ENCODE results near the gene SSMEM1.
"Not testable (repeated sequence)": the region's sequence is repeated elsewhere in the genome, so short reads cannot be mapped to it uniquely, and the experiment has no call there.

SSMEM1 gene

GRCh38 chr7:130182990-130183389, 24.7 kb upstream of the SSMEM1 start:
- Histone ChIP-seq H3K9me2 (replicated peaks; ENCODE audit: low read depth, low read length) (no peaks in the 10 kb centered on the region), H3K9ac (ENCODE audit: low read depth, low read length, poor library complexity, severe bottlenecking) (no peak overlapping the region), H3K4me1 (ENCODE audit: insufficient read depth, low read length, poor library complexity, severe bottlenecking) (no peaks in the 10 kb centered on the region), H2AFZ (ENCODE audit: low read length) (no peak overlapping the region), H3K27me3 (ENCODE audit: insufficient read depth, low read length, poor library complexity, severe bottlenecking) (no peaks in the 10 kb centered on the region), H3K36me3 (ENCODE audit: insufficient read depth, low read length) (peaks cover 57% of the 10 kb centered on the region), H3K4me2 (ENCODE audit: low read depth, low read length, poor library complexity, severe bottlenecking) (no peak overlapping the region), H4K20me1 (ENCODE audit: insufficient read depth, low read length, poor library complexity, severe bottlenecking) (no peaks in the 10 kb centered on the region), H3K79me2 (ENCODE audit: insufficient read depth, low read length) (0 out of 2 replicates have a peak, but pooled peaks cover 4% of the 10 kb centered on the region), H3K9me3 (ENCODE audit: insufficient read depth, low read depth, low read length) (no peaks in the 10 kb centered on the region), H3F3A (ENCODE audit: low read depth) (no peaks in the 10 kb centered on the region), H3K4me3 (ENCODE audit: low read length, poor library complexity, severe bottlenecking) (no peak overlapping the region)
- TF ChIP-seq CTCF (conservative IDR thresholded peaks at IDR 0.05; ENCODE audit: low read length), result no peak
- TF ChIP-seq EZH2phosphoT487 (IDR thresholded peaks at IDR 0.05; ENCODE audit: borderline replicate concordance), result no peak

GRCh38 chr7:130184349-130184748, 23.3 kb upstream of the SSMEM1 start:
- not testable (repeated sequence) for H2AFZ ChIP-seq (ENCODE audit: low read length); H3K4me3 ChIP-seq (ENCODE audit: low read length, poor library complexity, severe bottlenecking); H3K9ac ChIP-seq (ENCODE audit: low read depth, low read length, poor library complexity, severe bottlenecking); H4K20me1 ChIP-seq (ENCODE audit: insufficient read depth, low read length, poor library complexity, severe bottlenecking); H3K27me3 ChIP-seq (ENCODE audit: insufficient read depth, low read length, poor library complexity, severe bottlenecking); H3F3A ChIP-seq (ENCODE audit: low read depth); H3K9me2 ChIP-seq (replicated peaks; ENCODE audit: low read depth, low read length); H3K9me3 ChIP-seq (ENCODE audit: insufficient read depth, low read depth, low read length); H3K4me1 ChIP-seq (ENCODE audit: insufficient read depth, low read length, poor library complexity, severe bottlenecking); H3K79me2 ChIP-seq (ENCODE audit: insufficient read depth, low read length); H3K4me2 ChIP-seq (ENCODE audit: low read depth, low read length, poor library complexity, severe bottlenecking)
- peaks cover 46% of the 10 kb centered on the region for H3K36me3 ChIP-seq (ENCODE audit: insufficient read depth, low read length)

GRCh38 chr7:130187360-130187759, 20.3 kb upstream of the SSMEM1 start:
- H3K36me3 ChIP-seq (ENCODE audit: insufficient read depth, low read length), result peaks cover 47% of the 10 kb centered on the region

More at GRCh38 chr7:130187360-130187759, 20.3 kb upstream of the SSMEM1 start:
- Histone ChIP-seq H3K4me2 (ENCODE audit: low read depth, low read length, poor library complexity, severe bottlenecking) (no peak overlapping the region), H4K20me1 (ENCODE audit: insufficient read depth, low read length, poor library complexity, severe bottlenecking) (no peaks in the 10 kb centered on the region), H2AFZ (ENCODE audit: low read length) (no peak overlapping the region), H3K9me2 (replicated peaks; ENCODE audit: low read depth, low read length) (no peaks in the 10 kb centered on the region), H3K9me3 (ENCODE audit: insufficient read depth, low read depth, low read length) (no peaks in the 10 kb centered on the region), H3K9ac (ENCODE audit: low read depth, low read length, poor library complexity, severe bottlenecking) (no peak overlapping the region), H3K4me1 (ENCODE audit: insufficient read depth, low read length, poor library complexity, severe bottlenecking) (no peaks in the 10 kb centered on the region), H3K79me2 (ENCODE audit: insufficient read depth, low read length) (0 out of 2 replicates have a peak, but pooled peaks cover 4% of the 10 kb centered on the region), H3K27me3 (ENCODE audit: insufficient read depth, low read length, poor library complexity, severe bottlenecking) (no peaks in the 10 kb centered on the region), H3F3A (ENCODE audit: low read depth) (no peaks in the 10 kb centered on the region), H3K4me3 (ENCODE audit: low read length, poor library complexity, severe bottlenecking) (no peak overlapping the region)
- TF ChIP-seq CTCF (conservative IDR thresholded peaks at IDR 0.05; ENCODE audit: low read length), result no peak
- no peak for TF ChIP-seq EZH2phosphoT487 (IDR thresholded peaks at IDR 0.05; ENCODE audit: borderline replicate concordance)
